GM19238 (cell line): ENCODE results near the gene FKBP1C.

ENCODE experiments used
- DNase-seq: peaks from one replicate; pipeline ENCODE4 v3.0.0; 2011; ENCODE audit warnings: low spot score; ENCODE audit not compliant: insufficient read length

The FKBP1C gene

GRCh38 chr6:63261820-63262219 is 50.6 kb downstream of the FKBP1C start:
- DNase-seq = no peak
